Fibroblast of mammary gland (primary cell): ENCODE measurements around the gene ME1.
A peak's percentile ranks its signal among the peaks of the same experiment; 100 is the strongest.

Experiments
- DNase-seq: peaks from one replicate; pipeline ENCODE4 v3.0.0-alpha.2; 2010; ENCODE audit warnings: low read depth
- H3K4me3 ChIP-seq: 2 replicates; pipeline ENCODE4 v1.5.1; 2011; ENCODE audit warnings: low read depth, mild to moderate bottlenecking, low read length, moderate library complexity; ENCODE audit not compliant: control insufficient read depth
- CTCF ChIP-seq: conservative IDR thresholded peaks from 2 replicates; pipeline ENCODE4 v1.5.1; 2011; ENCODE audit warnings: low read depth, low read length, inconsistent platforms; ENCODE audit not compliant: control insufficient read depth, insufficient read depth

Gene ME1

DNA sequence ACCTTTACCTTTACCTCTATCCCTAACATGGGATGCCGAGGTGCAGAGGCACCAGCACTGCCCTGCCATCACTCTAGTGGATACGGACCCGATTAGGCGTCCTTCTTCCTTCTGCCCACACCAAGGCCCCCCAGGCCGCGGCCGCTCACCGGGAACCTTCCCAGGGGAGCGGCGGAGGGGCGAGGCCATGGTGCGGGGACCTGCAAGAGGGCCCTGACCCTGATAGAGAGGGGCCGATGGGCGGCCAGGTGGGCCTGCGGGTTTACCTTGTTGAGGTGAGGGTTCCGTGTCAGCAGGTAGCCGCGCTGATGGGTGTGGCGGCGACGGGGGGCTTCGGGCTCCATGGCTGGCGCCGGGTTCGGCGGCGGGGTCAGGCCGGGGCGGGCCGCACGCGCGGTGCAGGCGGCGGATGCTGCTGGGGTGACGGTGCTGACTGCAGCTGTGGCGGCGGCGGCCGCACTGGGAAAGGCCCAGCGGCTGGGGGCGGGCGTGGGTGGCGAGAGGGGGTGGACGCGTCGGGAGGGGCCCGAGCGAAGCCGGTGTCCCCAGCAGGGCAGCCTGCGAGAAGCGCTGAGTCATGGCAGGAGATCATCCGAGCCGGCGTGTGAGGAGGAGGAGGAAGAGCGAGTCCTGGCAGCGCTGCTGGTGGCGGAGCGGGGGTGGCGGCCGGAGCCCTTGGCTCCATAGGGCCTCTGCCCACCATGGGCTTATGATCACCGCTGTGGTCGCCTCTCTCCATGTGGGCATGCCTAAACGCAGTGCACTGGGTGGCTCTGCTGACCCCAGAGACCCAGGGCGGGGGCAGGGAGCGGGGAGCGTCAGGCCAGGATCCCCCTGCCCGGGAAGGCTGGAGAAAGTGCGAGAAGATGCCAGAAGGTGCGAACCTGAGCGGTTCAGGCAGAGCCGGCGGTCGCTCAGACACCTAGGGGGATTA is at the start of gene ME1:
ME1 (minus strand) TSS at position 441 of the 934 bp plus-strand sequence; CDS start at position 344, 97 bp downstream.
- peak; percentile 84 for DNase-seq
- no peak for TF ChIP-seq CTCF
- H3K4me3 ChIP-seq: peak within 1 kb of the TSS; percentile 91

GRCh38 chr6:83480470-83480869 is 49.6 kb upstream of the ME1 start:
- no peak overlapping the region for H3K4me3 ChIP-seq
- DNase-seq: no peak
- no peak for TF ChIP-seq CTCF

DNA sequence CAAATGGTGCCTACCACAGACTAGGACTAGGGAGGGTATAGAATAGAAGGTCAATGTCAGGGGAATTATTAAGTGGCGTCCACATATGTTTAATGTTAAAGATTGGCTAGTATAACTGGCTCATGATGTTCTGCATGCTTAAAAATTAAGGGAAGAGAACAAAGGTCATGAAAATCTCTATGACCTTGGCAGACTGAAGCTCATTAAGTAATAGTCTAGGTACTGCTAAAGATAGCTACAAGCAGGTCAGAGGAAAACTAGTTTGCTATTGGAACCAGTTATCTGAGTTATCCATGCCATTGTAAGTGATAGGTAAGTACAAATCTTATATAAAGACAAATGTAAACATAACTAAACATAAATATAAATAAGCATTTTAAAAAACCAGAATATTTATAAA is 48.5 kb upstream of the ME1 start:
- DNase-seq: no peak
- H3K4me3 ChIP-seq: no peak overlapping the region

DNA sequence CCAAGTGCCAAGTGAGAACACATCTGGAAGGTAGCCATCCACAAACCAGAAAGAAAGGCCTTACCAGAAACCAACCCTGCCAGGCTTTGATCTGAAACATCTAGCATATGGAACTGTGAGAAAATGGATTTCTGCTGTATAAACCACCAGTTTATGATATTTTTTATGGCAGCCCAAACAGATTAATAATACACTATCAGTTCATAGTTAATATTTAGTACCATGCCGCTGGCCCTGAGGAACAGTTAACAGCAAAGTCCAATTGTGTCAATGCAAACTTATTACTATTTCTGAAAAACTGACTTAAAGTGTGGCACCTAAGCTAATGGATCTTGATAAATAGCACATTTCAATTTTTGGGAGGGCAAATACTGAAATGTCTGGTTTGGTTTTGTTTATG is 46.1 kb upstream of the ME1 start:
- TF ChIP-seq CTCF: no peak
- no peak for DNase-seq
- no peak overlapping the region for H3K4me3 ChIP-seq

More for the DNA sequence above, 48.5 kb upstream of the ME1 start:
- TF ChIP-seq CTCF: no peak

- no peak for TF ChIP-seq CTCF
- DNase-seq: peak; percentile 41
- H3K4me3 ChIP-seq: no peak overlapping the region
These were observed 43.5 kb upstream of the ME1 start for GRCh38 chr6:83474309-83474708.

GRCh38 chr6:83472767-83473166 is 41.9 kb upstream of the ME1 start:
- DNase-seq: no peak
- H3K4me3 ChIP-seq: no peak overlapping the region
- TF ChIP-seq CTCF: no peak

- TF ChIP-seq CTCF: no peak
- no peak for DNase-seq
These were observed 39.7 kb upstream of the ME1 start for GRCh38 chr6:83470587-83470986.

More at GRCh38 chr6:83470587-83470986, 39.7 kb upstream of the ME1 start:
- H3K4me3 ChIP-seq: no peak overlapping the region
